Effector memory CD4-positive, alpha-beta T cell (primary cell): ENCODE measurements around the gene ZC3H12D.
"Not testable (repeated sequence)": the region's sequence is repeated elsewhere in the genome, so short reads cannot be mapped to it uniquely, and the experiment has no call there.

ENCODE experiments used
- DNase-seq, 3 donors: peaks; one replicate each; pipeline ENCODE4 v3.0.0-alpha.2; 2020
- H3K27ac ChIP-seq: 2 replicates; pipeline ENCODE4 v1.7.0; 2013; ENCODE audit warnings: mild to moderate bottlenecking, low read length, moderate library complexity; ENCODE audit not compliant: insufficient read depth, poor library complexity, severe bottlenecking
- H3K27me3 ChIP-seq: replicated peaks from 2 replicates; pipeline ENCODE4 v1.7.0; 2013; ENCODE audit warnings: mild to moderate bottlenecking, low read length; ENCODE audit not compliant: insufficient read depth, control insufficient read depth, poor library complexity, severe bottlenecking
- H3K36me3 ChIP-seq: 2 replicates; pipeline ENCODE4 v1.7.0; 2013; ENCODE audit warnings: mild to moderate bottlenecking, low read length, moderate library complexity; ENCODE audit not compliant: control insufficient read depth, insufficient read depth
- H3K4me1 ChIP-seq: 2 replicates; pipeline ENCODE4 v1.7.0; 2013; ENCODE audit warnings: low read length, mild to moderate bottlenecking; ENCODE audit not compliant: control insufficient read depth, insufficient read depth, poor library complexity, severe bottlenecking
- H3K4me3 ChIP-seq: 2 replicates; pipeline ENCODE4 v1.7.0; 2013; ENCODE audit warnings: low read length, low read depth, mild to moderate bottlenecking; ENCODE audit not compliant: insufficient read depth, poor library complexity, severe bottlenecking
- H3K9me3 ChIP-seq: 2 replicates; pipeline ENCODE4 v1.7.0; 2013; ENCODE audit warnings: mild to moderate bottlenecking, low read length, moderate library complexity; ENCODE audit not compliant: control insufficient read depth

The ZC3H12D gene

DNA sequence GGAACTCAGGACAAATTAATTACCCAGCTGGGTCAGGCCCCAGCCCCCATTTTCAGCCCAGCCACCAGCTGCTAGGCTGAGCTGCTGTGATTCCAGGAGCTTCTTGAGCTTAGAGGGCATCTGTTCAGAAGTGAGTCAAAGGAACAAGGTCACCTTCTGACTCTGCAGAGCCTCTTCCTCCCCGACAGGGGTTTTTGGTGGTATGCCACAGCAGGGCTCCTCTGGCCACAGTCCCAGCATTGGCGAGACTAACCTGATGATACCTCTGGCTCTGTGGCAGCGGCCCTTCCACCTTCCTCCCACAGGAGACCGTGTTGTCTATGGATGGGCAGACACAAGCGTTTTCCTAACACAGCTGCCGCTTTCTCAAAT lies 39.7 kb downstream of the ZC3H12D start:
- Histone ChIP-seq H3K27me3 (no peaks in the 10 kb centered on the region), H3K27ac (no peak overlapping the region), H3K9me3 (no peaks in the 10 kb centered on the region), H3K4me3 (no peak overlapping the region), H3K36me3 (peaks cover 7% of the 10 kb centered on the region), H3K4me1 (no peaks in the 10 kb centered on the region)
- no peak for DNase-seq

DNA sequence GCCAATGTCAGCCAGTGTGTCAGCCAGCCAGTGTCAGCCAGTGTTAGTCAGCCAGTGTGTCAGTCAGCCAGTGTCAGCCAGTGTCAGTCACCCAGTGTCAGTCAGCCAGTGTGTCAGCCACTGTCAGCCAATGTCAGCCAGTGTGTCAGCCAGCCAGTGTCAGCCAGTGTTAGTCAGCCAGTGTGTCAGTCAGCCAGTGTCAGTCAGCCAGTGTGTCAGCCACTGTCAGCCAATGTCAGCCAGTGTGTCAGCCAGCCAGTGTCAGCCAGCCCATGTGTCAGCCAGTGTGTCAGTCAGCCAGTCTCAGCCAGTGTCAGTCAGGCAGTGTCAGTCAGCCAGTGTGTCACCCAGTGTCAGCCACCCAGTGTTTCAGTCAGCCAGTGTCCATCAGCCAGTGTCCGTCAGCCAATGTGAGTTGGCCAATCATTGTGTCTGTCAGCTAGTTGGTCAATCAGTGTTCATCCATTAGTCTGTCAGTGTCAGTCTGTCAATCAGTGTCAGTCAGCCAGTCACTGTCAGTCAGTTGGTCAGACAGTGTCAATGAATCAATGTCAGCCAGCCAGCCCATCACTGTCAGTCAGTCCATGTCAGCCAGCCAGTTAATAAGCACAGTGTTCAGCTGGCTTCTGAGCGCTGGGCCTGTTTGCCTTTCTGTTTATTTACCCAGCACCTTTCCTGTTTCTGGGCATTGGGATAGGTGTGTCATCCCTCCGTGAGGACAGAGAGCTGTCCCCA lies 40.3 kb downstream of the ZC3H12D start:
- not testable (repeated sequence) for H3K27ac ChIP-seq, H3K36me3 ChIP-seq, H3K4me3 ChIP-seq, DNase-seq, H3K9me3 ChIP-seq, H3K4me1 ChIP-seq, H3K27me3 ChIP-seq

DNA sequence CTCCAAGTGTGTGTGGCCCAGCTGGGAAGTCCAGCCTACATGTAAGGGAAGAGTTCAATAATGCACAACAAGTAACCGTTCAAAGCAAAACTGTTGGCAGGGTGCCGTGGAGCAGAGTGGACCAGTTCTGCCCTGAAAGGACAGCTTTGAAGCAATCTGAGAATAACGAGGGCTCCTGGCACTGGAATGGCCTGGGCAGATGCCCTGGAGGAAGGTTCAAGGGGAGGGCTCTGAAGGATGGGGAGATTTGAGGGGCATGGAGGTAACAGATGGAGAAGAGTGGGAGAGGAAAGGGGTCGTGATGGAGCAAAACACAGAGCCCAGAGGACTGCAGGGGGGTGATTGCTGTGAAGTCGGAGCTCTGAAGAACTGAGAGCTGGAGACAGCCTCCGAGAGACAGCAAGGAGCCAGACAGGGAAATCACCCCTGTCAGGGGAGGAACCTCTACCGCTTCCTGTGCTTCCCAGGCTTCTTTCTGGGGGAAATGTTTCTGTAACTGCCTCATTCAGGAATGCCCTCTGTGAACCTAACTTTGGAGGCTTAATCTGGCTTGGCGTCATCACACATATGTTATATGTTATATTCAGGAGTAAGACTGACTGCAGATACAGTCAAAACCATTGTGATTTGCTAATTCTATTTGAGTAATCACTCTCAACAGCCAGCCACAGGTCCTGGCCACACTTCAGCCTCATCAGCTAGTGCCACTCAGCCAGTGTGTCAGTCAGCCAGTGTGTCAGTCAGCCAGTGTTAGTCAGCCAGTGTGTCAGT lies 41.2 kb downstream of the ZC3H12D start:
- no peak overlapping the region for H3K4me3 ChIP-seq
- H3K27ac ChIP-seq: no peak overlapping the region
- no peaks in the 10 kb centered on the region for H3K36me3 ChIP-seq
- no peaks in the 10 kb centered on the region for H3K9me3 ChIP-seq
- no peak for DNase-seq
- H3K27me3 ChIP-seq: no peaks in the 10 kb centered on the region
- no peaks in the 10 kb centered on the region for H3K4me1 ChIP-seq

DNA sequence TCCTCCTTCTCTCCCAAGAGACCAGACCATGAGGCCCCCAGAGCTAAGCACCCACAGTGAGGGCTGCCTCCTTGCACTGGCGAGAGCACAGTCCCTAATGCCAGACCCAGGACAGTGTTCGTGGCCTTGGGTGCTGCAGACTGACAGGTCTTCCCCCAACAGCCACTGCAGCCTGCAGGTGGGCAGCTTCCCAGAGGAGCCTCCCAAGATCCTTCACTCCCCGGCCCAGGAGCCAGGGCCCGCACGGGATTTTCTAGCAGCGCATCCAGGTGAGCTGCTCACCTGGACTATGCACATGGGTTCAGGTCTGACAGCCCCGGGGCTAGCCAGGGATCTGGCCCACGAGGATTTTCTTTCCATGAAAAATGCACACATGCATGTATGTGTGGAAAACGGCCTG lies 43.1 kb downstream of the ZC3H12D start:
- H3K36me3 ChIP-seq: no peaks in the 10 kb centered on the region
- no peak overlapping the region for H3K27ac ChIP-seq
- H3K27me3 ChIP-seq: no peaks in the 10 kb centered on the region
- no peaks in the 10 kb centered on the region for H3K9me3 ChIP-seq
- H3K4me1 ChIP-seq: no peaks in the 10 kb centered on the region
- H3K4me3 ChIP-seq: no peak overlapping the region
- no peak for DNase-seq

DNA sequence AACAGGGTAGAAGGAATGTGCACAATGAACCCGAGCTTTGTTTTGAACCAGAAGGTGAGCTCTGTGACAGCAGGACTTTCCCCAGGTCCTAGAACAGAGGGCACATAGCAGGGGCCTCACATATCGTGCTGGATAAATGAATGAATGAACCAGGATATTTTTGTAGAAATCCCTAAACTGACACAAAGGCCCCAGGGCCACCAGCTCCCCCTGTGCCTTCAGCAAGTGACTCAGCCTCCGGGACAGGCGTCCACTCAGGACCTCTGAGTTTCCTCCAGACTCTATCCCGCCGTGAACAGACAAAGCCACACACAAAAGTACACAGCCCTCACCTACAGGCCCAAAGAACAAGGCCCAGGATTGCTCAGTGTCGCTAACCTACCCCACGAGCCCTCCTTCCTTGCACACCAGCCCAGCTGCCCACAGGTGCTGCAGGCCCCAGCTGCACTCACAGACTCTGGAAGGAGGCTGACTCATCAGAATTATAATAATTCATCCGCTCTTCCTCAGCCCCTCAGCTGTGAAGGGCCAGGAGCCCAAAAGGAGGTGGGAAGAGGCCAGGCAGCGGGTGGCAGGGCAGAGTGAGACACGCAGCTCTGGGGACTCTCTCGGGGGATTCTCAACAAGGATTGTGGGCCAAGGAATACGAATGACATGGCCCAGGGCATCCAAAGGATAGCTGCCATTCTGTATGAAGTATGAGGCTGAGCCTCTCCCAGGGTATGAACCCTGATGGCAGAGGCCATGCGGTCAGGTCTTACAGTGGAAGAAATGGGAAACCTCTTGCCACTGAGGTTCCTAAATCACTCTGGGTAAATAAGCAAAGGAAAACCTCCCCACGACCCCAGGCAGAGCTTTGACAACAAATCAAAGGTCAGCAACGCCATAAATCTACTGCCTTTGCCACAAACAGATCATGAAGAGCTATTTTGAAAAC lies 43.8 kb downstream of the ZC3H12D start:
- H3K4me1 ChIP-seq: no peaks in the 10 kb centered on the region
- DNase-seq: no peak
- no peaks in the 10 kb centered on the region for H3K36me3 ChIP-seq

DNA sequence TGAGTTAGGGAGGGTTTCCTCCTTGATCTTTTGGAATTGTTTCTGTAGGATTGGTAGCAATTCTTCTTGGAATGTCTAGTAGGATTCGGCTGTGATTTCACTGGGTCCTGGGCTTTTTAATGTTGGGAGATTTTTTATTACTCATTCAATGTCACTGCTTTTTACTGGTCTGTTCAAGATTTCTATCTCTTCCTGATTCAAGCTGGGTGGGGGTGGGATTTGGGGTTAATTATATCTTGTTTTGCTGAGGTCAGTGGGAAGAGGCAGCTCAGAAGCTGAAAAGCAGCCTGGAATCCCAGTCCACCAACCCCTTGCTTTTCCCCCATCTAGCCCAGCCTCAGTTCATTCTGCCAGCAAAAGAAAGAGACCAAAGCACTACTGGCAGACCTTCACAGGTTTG lies 45.2 kb downstream of the ZC3H12D start:
- no peaks in the 10 kb centered on the region for H3K4me1 ChIP-seq
- no peak for DNase-seq
- no peaks in the 10 kb centered on the region for H3K36me3 ChIP-seq
- no peak overlapping the region for H3K27ac ChIP-seq
- no peak overlapping the region for H3K4me3 ChIP-seq
- H3K9me3 ChIP-seq: no peaks in the 10 kb centered on the region
- no peaks in the 10 kb centered on the region for H3K27me3 ChIP-seq

More for the DNA sequence above, 43.8 kb downstream of the ZC3H12D start:
- no peak overlapping the region for H3K4me3 ChIP-seq
- H3K27ac ChIP-seq: no peak overlapping the region
- no peaks in the 10 kb centered on the region for H3K27me3 ChIP-seq
- H3K9me3 ChIP-seq: no peaks in the 10 kb centered on the region

DNA sequence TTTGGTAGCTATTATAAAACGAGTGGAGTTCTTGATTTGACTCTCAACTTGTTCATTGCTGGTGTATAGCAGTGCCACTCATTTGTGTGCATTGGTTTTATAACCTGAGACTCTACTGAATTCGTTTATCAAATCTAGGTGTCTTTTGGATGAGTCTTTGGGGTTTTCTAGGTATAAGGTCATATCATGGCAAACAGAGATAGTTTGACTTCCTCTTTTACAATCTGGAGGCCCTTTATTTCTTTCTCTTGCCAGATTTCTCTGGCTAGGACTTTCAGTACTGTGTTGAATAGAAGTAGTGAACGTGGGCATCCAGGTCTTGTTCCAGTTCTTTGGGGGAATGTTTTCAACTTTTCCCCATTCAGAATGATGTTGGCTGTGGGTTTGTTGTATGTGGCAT lies 46.0 kb downstream of the ZC3H12D start:
- no peaks in the 10 kb centered on the region for H3K9me3 ChIP-seq
- H3K27ac ChIP-seq: no peak overlapping the region
- no peaks in the 10 kb centered on the region for H3K4me1 ChIP-seq
- H3K36me3 ChIP-seq: no peaks in the 10 kb centered on the region
- no peaks in the 10 kb centered on the region for H3K27me3 ChIP-seq
- no peak overlapping the region for H3K4me3 ChIP-seq
- DNase-seq: no peak

DNA sequence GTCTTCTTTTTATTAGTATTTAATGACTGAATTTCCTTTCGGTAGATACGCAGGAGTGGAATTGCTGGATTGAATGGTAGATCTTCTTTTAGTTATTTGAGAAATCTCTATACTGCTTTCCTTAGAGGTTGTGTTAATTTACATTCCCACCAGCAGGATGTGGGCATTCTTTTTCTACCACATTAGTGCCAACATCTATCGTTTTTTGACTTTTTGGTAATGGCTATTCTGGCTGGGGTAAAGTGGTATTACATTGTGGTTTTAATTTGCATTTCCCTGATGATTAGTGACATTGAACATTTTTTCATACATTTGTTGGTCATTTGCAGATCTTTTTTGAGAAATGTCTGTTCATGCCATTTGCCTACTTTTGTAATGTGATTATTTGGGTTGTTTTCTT lies 47.6 kb downstream of the ZC3H12D start:
- no peak for DNase-seq
- Histone ChIP-seq H3K36me3 (no peaks in the 10 kb centered on the region), H3K9me3 (no peaks in the 10 kb centered on the region), H3K27ac (no peak overlapping the region), H3K27me3 (no peaks in the 10 kb centered on the region), H3K4me1 (no peaks in the 10 kb centered on the region), H3K4me3 (no peak overlapping the region)

DNA sequence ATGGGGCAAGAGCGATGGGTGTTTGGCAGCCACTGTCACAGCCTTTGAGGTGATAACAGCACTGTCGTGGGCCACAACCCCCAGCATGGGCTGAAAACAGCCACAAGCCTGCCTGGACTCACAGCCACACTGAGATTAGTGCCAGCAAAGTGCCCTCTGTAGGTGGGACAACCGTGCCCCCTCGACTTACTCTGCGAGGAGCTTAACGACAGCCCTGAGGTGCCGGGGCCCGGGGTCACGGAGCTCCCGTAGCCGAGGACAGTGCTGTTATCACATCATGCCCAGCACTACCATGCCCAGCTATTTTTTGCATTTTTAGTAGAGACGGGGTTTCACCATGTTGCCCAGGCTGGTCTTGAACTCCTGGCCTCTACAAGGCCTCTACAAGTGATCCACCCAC lies 48.2 kb downstream of the ZC3H12D start:
- H3K9me3 ChIP-seq: no peaks in the 10 kb centered on the region
- no peak overlapping the region for H3K27ac ChIP-seq
- H3K4me1 ChIP-seq: no peaks in the 10 kb centered on the region
- H3K36me3 ChIP-seq: no peaks in the 10 kb centered on the region
- H3K27me3 ChIP-seq: no peaks in the 10 kb centered on the region
- DNase-seq: no peak
- no peak overlapping the region for H3K4me3 ChIP-seq
